ENCODE results near the gene NAGA. TPM values are rescaled to one million over a fixed set of nuclear protein-coding genes. Genes with fewer than 3 reads are reported as not detected.

The NAGA gene
- total RNA-seq, 2 experiments from 2014 or later = 14.4 to 16.9 TPM

DNA sequence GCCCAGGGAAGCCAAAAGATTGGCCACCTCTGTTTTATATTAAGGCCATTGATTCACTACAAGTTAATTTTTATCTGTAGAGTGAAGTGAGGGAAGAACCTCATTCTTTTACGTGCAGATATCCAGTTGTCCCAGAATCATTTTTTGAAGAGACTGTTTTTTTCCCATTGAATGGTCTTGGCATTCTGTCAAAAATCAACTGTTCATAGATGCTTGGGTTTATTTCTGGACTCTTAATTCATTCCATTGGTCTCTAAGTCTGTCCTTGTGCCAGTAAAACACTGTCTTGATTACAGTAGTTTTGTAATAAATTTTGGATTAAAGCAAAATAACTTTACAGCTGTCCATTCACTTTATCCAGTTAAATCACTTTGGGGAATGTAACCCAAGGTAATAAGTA, 45.2 kb downstream of the NAGA start:
- no peak for DNase-seq (ENCODE audit: low spot score)
- Histone ChIP-seq H3K9me3 (ENCODE audit: low read length) (no peaks in the 10 kb centered on the region), H3K36me3 (ENCODE audit: insufficient read depth, low read length) (no peaks in the 10 kb centered on the region), H4K20me1 (ENCODE audit: insufficient read depth, low read length) (no peaks in the 10 kb centered on the region), H2AFZ (ENCODE audit: low read length) (no peak overlapping the region), H3K4me1 (ENCODE audit: insufficient read depth, low read length, poor library complexity, severe bottlenecking) (peaks cover 7% of the 10 kb centered on the region), H3K27ac (ENCODE audit: low read depth, low read length, poor library complexity, severe bottlenecking) (no peak overlapping the region), H3K79me2 (ENCODE audit: insufficient read depth, low read depth, low read length) (no peaks in the 10 kb centered on the region), H3K4me2 (ENCODE audit: low read length) (no peak overlapping the region), H3K9me2 (ENCODE audit: insufficient read depth, low read length) (no peaks in the 10 kb centered on the region; the same call in 1 of the 2 replicates), H3K4me3 (ENCODE audit: low read depth, low read length, poor library complexity, severe bottlenecking) (no peak overlapping the region)
- CTCF ChIA-PET (ENCODE audit: unreplicated experiment) = no interaction called here
- POLR2A ChIA-PET = interaction anchor here (0.6 to 0.7 kb wide), 2 partner anchors 13 to 33 kb away, joined by 3 read pairs; no protein-coding TSS in a partner anchor
- TF ChIP-seq, protein P1, sequence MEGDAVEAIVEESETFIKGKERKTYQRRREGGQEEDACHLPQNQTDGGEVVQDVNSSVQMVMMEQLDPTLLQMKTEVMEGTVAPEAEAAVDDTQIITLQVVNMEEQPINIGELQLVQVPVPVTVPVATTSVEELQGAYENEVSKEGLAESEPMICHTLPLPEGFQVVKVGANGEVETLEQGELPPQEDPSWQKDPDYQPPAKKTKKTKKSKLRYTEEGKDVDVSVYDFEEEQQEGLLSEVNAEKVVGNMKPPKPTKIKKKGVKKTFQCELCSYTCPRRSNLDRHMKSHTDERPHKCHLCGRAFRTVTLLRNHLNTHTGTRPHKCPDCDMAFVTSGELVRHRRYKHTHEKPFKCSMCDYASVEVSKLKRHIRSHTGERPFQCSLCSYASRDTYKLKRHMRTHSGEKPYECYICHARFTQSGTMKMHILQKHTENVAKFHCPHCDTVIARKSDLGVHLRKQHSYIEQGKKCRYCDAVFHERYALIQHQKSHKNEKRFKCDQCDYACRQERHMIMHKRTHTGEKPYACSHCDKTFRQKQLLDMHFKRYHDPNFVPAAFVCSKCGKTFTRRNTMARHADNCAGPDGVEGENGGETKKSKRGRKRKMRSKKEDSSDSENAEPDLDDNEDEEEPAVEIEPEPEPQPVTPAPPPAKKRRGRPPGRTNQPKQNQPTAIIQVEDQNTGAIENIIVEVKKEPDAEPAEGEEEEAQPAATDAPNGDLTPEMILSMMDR (conservative IDR thresholded peaks at IDR 0.05; ENCODE audit: low read length) = no peak
- TF ChIP-seq EZH2phosphoT487 (IDR thresholded peaks at IDR 0.05; ENCODE audit: borderline replicate concordance, low read depth, low read length) = no peak
- intact Hi-C loops (cut with micrococcal nuclease; ENCODE audit: unreplicated experiment) = no loop called here
- no TSS peak for BruUV-seq (replicated peaks)

DNA sequence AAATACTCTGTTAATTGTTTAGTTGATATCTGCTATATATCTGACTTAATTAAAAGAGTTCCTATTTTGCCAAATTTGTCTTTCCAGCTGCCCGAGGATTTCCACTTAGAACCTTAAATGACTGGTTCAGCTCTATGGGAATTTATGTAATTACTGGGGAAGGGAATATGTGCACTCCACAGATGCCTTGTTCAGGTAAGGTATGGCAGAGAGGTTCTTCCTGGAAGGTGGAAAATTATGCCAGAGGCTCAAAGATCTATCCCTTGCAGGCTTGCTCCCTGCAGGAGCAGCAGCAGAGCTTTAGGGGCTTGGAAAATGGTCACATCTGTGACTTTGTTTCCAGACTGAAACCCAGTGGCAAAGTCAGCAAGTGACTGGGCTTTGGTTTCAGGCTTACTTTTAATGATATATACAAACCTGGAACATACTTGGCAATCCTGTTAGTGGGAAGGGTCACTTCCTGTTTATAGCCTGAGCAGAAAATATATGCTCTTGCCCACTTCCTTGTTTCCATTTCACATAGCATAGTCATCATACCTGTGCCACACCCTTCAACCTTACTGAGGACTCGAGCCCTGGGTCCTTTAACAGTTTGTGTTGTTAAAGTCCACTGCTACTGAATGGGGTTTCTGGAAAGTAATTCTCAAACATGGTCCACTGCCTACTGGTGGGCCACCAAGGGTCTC, 48.3 kb downstream of the NAGA start:
- H3K9me2 ChIP-seq (ENCODE audit: insufficient read depth, low read length) = no peaks in the 10 kb centered on the region
- H2AFZ ChIP-seq (ENCODE audit: low read length) = peak overlapping the region; percentile 80
- no peaks in the 10 kb centered on the region for H3K79me2 ChIP-seq (ENCODE audit: insufficient read depth, low read depth, low read length)
- H3K4me2 ChIP-seq (ENCODE audit: low read length) = no peak overlapping the region
- peaks cover 7% of the 10 kb centered on the region for H3K4me1 ChIP-seq (ENCODE audit: insufficient read depth, low read length, poor library complexity, severe bottlenecking)
- H4K20me1 ChIP-seq (ENCODE audit: insufficient read depth, low read length) = no peaks in the 10 kb centered on the region
- H3K9me3 ChIP-seq (ENCODE audit: low read length) = no peaks in the 10 kb centered on the region
- H3K36me3 ChIP-seq (ENCODE audit: insufficient read depth, low read length) = no peaks in the 10 kb centered on the region
- ChIA-PET POLR2A (no interaction called here), CTCF (ENCODE audit: unreplicated experiment) (no interaction called here)
- TF ChIP-seq, protein P1 (conservative IDR thresholded peaks at IDR 0.05; ENCODE audit: low read length) = no peak
- TF ChIP-seq EZH2phosphoT487 (IDR thresholded peaks at IDR 0.05; ENCODE audit: borderline replicate concordance, low read depth, low read length) = no peak
- no peak overlapping the region for H3K27ac ChIP-seq (ENCODE audit: low read depth, low read length, poor library complexity, severe bottlenecking)
- intact Hi-C loops (cut with micrococcal nuclease; ENCODE audit: unreplicated experiment) = no loop called here
- no peak overlapping the region for H3K4me3 ChIP-seq (ENCODE audit: low read depth, low read length, poor library complexity, severe bottlenecking)
- DNase-seq (ENCODE audit: low spot score) = peak; percentile 40
- no TSS peak for BruUV-seq (replicated peaks)

DNA sequence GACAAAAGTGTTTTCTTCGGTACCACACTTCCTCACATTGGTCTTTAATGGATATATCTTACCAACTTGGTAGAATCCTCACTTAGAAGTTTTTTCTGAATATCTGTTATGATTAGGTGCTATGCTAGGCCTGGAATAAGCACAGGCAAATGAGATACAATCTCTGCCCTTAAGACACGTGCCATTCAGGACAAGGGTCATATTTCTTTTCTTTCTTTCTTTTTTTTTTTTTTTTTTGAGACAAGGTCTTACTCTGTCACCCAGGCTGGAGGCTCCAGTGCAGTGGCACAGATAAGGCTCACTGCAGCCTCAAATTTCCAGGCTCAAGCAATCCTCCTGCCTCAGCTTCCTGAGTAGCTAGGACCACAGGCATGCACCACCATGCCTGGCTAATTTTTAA, 49.0 kb downstream of the NAGA start:
- Histone ChIP-seq H3K79me2 (ENCODE audit: insufficient read depth, low read depth, low read length) (no peaks in the 10 kb centered on the region), H3K9me2 (ENCODE audit: insufficient read depth, low read length) (no peaks in the 10 kb centered on the region), H3K27ac (ENCODE audit: low read depth, low read length, poor library complexity, severe bottlenecking) (no peak overlapping the region), H3K4me3 (ENCODE audit: low read depth, low read length, poor library complexity, severe bottlenecking) (no peak overlapping the region), H3K9me3 (ENCODE audit: low read length) (no peaks in the 10 kb centered on the region), H3K36me3 (ENCODE audit: insufficient read depth, low read length) (no peaks in the 10 kb centered on the region), H3K4me1 (ENCODE audit: insufficient read depth, low read length, poor library complexity, severe bottlenecking) (peaks cover 7% of the 10 kb centered on the region), H4K20me1 (ENCODE audit: insufficient read depth, low read length) (no peaks in the 10 kb centered on the region), H3K4me2 (ENCODE audit: low read length) (no peak overlapping the region), H2AFZ (ENCODE audit: low read length) (no peak overlapping the region)
- intact Hi-C loops (cut with micrococcal nuclease; ENCODE audit: unreplicated experiment) = no loop called here
- CTCF ChIA-PET (ENCODE audit: unreplicated experiment) = no interaction called here
- DNase-seq (ENCODE audit: low spot score) = no peak
- no TSS peak for BruUV-seq (replicated peaks)
- TF ChIP-seq, protein P1 (conservative IDR thresholded peaks at IDR 0.05; ENCODE audit: low read length) = no peak
- TF ChIP-seq EZH2phosphoT487 (IDR thresholded peaks at IDR 0.05; ENCODE audit: borderline replicate concordance, low read depth, low read length) = no peak
- POLR2A ChIA-PET = no interaction called here
